HepG2 (cell line): Measurements from ENCODE around the gene DLG2. TPM values are rescaled to one million over a fixed set of nuclear protein-coding genes. Genes with fewer than 3 reads are reported as not detected.

Experiments used
- ATAC-seq: fragments of 200-7000 bp; cut with Tn5 transposase; 3 replicates; pipeline ENCODE4 v1.9.1; 2020; ENCODE audit warnings: mild to moderate bottlenecking, moderate library complexity
- BruUV-seq: library from RNA; stranded (reverse); fragments of 400-500 nt; replicated peaks from 2 replicates; lab custom pipeline; 2021; lab: Mats Ljungman, UMichigan
- CTCF ChIA-PET: fragments of 300-600 bp; formaldehyde crosslinking; extraction: SDS; loops from one replicate; lab custom pipeline; 2021; ENCODE audit warnings: low total read pairs, inconsistent platforms, low intra/inter-chr PET ratio; lab: Yijun Ruan, JAX
- POLR2A ChIA-PET: fragments of 350-600 bp; sonication (Branson Sonifier 250); formaldehyde crosslinking; loops from one replicate; lab custom pipeline; 2020; ENCODE audit warnings: antibody characterized with exemption, inconsistent platforms; lab: Yijun Ruan, JAX
- DNase-seq: peaks from one replicate; pipeline ENCODE4 v3.0.0-alpha.2; 2015; ENCODE audit warnings: low spot score
- FAIRE-seq: peaks from 3 replicates; lab custom pipeline; 2011; peaks lifted over from hg19 to GRCh38; lab: Jason Lieb, UNC
- H2AFZ ChIP-seq: one replicate; pipeline ENCODE4 v1.6.1; 2011; ENCODE audit warnings: low read length, inconsistent platforms
- H3K27ac ChIP-seq: fragments of 300-600 bp; 3 replicates; pipeline ENCODE4 v1.8.0; 2011; ENCODE audit warnings: mixed run types, mild to moderate bottlenecking, mixed read lengths, low read length, inconsistent platforms; ENCODE audit not compliant: insufficient read depth; ENCODE audit errors: extremely low read length
- H3K27me3 ChIP-seq, 2 experiments: fragments of 200-600 bp in 1 of 2; 2 replicates in 1 of 2; 3 replicates in 1 of 2; pipeline versions ENCODE4 v1.6.0 to v1.8.0; 2011; ENCODE audit warnings: low read length in 2 of 2, mild to moderate bottlenecking in 2 of 2, moderate library complexity in 2 of 2, inconsistent platforms in 1 of 2; ENCODE audit not compliant: insufficient read depth in 2 of 2, control insufficient read depth in 1 of 2
- H3K36me3 ChIP-seq, 2 experiments: fragments of 200-600 bp in 1 of 2; replicated peaks in 1 of 2; 2 replicates in 1 of 2; 3 replicates in 1 of 2; pipeline versions ENCODE4 v1.5.1 to v1.8.0; 2011; ENCODE audit warnings: low read length in 2 of 2, inconsistent platforms in 1 of 2; ENCODE audit not compliant: insufficient read depth in 2 of 2, control insufficient read depth in 1 of 2
- H3K4me1 ChIP-seq: 2 replicates; pipeline ENCODE4 v1.5.1; 2012; ENCODE audit warnings: low read length, inconsistent platforms; ENCODE audit not compliant: insufficient read depth
- H3K4me2 ChIP-seq: 2 replicates; pipeline ENCODE4 v1.6.0; 2011; ENCODE audit warnings: low read depth, low read length, inconsistent platforms
- H3K4me3 ChIP-seq, 3 experiments: fragments of 200-600 bp in 1 of 3; sonication (generic), shearing (Covaris generic) in 1 of 3; replicated peaks in 1 of 3; 2 replicates each; pipeline ENCODE4 v1.5.1; 2011 to 2016; ENCODE audit warnings: low read length in 3 of 3, inconsistent platforms in 2 of 3, low read depth in 2 of 3, mild to moderate bottlenecking in 2 of 3, control low read depth in 1 of 3, mixed read lengths in 1 of 3; ENCODE audit not compliant: insufficient read depth in 1 of 3
- H3K79me2 ChIP-seq: one replicate; pipeline ENCODE4 v1.6.1; 2011; ENCODE audit warnings: low read length, inconsistent platforms; ENCODE audit not compliant: insufficient read depth
- H3K9ac ChIP-seq: 2 replicates; pipeline ENCODE4 v1.6.0; 2011; ENCODE audit warnings: mild to moderate bottlenecking, low read depth, low read length, inconsistent platforms; ENCODE audit not compliant: insufficient read depth
- H3K9me3 ChIP-seq: 2 replicates; pipeline ENCODE4 v1.5.1; 2012; ENCODE audit warnings: mild to moderate bottlenecking, low read length
- H4K20me1 ChIP-seq: 2 replicates; pipeline ENCODE4 v1.6.0; 2011; ENCODE audit warnings: inconsistent platforms, mild to moderate bottlenecking, low read length, moderate library complexity; ENCODE audit not compliant: insufficient read depth
- ARID3A ChIP-seq: IDR thresholded peaks from 2 replicates; pipeline ENCODE4 v1.6.1; 2012; ENCODE audit warnings: low read depth, low read length, improper control_type of control experiment
- ARID5B ChIP-seq: IDR thresholded peaks from 2 replicates; pipeline ENCODE4 v1.4.0; 2020; ENCODE audit warnings: mild to moderate bottlenecking, missing genetic modification reagents
- DZIP1 ChIP-seq: sonication (generic); formaldehyde crosslinking; IDR thresholded peaks from 2 replicates; pipeline ENCODE4 v1.5.0; 2020; ENCODE audit warnings: mild to moderate bottlenecking, missing genetic modification reagents
- NFE2 ChIP-seq: sonication (generic); formaldehyde crosslinking; IDR thresholded peaks from 2 replicates; pipeline ENCODE4 v1.4.0; 2020; ENCODE audit warnings: missing genetic modification reagents
- NR2F1 ChIP-seq, 2 experiments: fragments of 450-650 bp in 1 of 2; formaldehyde crosslinking in 1 of 2; IDR thresholded peaks; 2 replicates each; pipeline versions ENCODE4 v1.5.0 to v1.6.1; 2016 to 2020; ENCODE audit warnings: mild to moderate bottlenecking in 1 of 2, missing compliant biosample characterization in 1 of 2, missing genetic modification reagents in 1 of 2, moderate library complexity in 1 of 2
- RFXANK ChIP-seq: IDR thresholded peaks from 2 replicates; pipeline ENCODE4 v1.6.1; 2016
- ZBTB39 ChIP-seq: sonication (generic); formaldehyde crosslinking; IDR thresholded peaks from 2 replicates; pipeline ENCODE4 v1.5.0; 2020; ENCODE audit warnings: missing genetic modification reagents
- ZKSCAN1 ChIP-seq: fragments of 150-350 bp; IDR thresholded peaks from 2 replicates; pipeline ENCODE4 v1.6.1; 2014; ENCODE audit warnings: low read length
- ZNF576 ChIP-seq: sonication (generic); formaldehyde crosslinking; IDR thresholded peaks from 2 replicates; pipeline ENCODE4 v1.4.0; 2020; ENCODE audit warnings: mild to moderate bottlenecking, missing genetic modification reagents
- WGBS: methylation state at CpG from one replicate; pipeline ENCODE4 v1.1.6; 2017; ENCODE audit warnings: low lambda C conversion rate; 5-methylcytosine and 5-hydroxymethylcytosine counted together
- in situ Hi-C: cut with HindIII; loops from 2 replicates; pipeline ENCODE4 v1.10.0; 2017; ENCODE audit warnings: low pct_unique_long_range_greater_than_20kb; ENCODE audit not compliant: extremely low pct_ligation_motif_present
- intact Hi-C: fragments of 100-400 bp; cut with micrococcal nuclease; formaldehyde crosslinking; loops from one replicate; pipeline ENCODE4 v1.10.0; 2022; ENCODE audit not compliant: unreplicated experiment
- polyA plus RNA-seq, 8 experiments: library from polyadenylated mRNA; depleted of rRNA in 3 of 8; stranded (reverse) in 7 of 8; unstranded in 1 of 8; fragments of >200 nt; fragmentation: Illumina TruSeq in 4 of 8; extraction: Trizol in 4 of 8; gene quantifications; 2 replicates each; pipeline versions ENCODE4 v1.2.1 to v1.2.3, GENCODE V29; 2011 to 2016; ENCODE audit warnings: low read depth in 4 of 8, missing spikeins in 1 of 8, mixed read lengths in 1 of 8; ENCODE audit not compliant: insufficient read depth in 1 of 8
- total RNA-seq, 5 experiments: library from RNA; depleted of rRNA; stranded (reverse); fragments of >200 nt; fragmentation: Illumina TruSeq; extraction: Trizol; gene quantifications; 2 replicates each; pipeline ENCODE4 v1.2.3, GENCODE V29; 2016; ENCODE audit warnings: low read depth in 1 of 5

Gene DLG2
- total and polyA plus RNA-seq, 2 of the 13 experiments (the other 11 are each of a cell fraction or from before 2014, with no cell fraction given) = 0.46 to 1.0 TPM

- TF ChIP-seq DZIP1 (CRISPR knock-in tag) = no peak
- no peak for TF ChIP-seq ZNF576 (CRISPR knock-in tag)
- TF ChIP-seq, all 625 proteins: peak for 0
These were observed 1779.6 kb downstream of the DLG2 start (continued) for GRCh38 chr11:83847467-83848034.

GRCh38 chr11:83845797-83846196 lies 1781.3 kb downstream of the DLG2 start:
- no peaks in the 10 kb centered on the region for H3K79me2 ChIP-seq
- no peaks in the 10 kb centered on the region for H3K36me3 ChIP-seq
- TF ChIP-seq ZBTB39 (CRISPR knock-in tag) = peak; percentile 84; the same call in 1 of the 2 replicates
- TF ChIP-seq ARID5B (CRISPR knock-in tag) = 0 out of 2 replicates have a peak, but pooled peaks have one; percentile 23
- TF ChIP-seq NFE2 (CRISPR knock-in tag) = no peak
- TF ChIP-seq ZKSCAN1 = no peak
- peak; percentile 71 for TF ChIP-seq ARID3A
- TF ChIP-seq NR2F1 (CRISPR knock-in tag; IDR thresholded peaks at IDR 0.05) = no peak
- no peak for TF ChIP-seq RFXANK (CRISPR knock-in tag)
- TF ChIP-seq, all 625 proteins: peak for 3
- FAIRE-seq = no peak
- Histone ChIP-seq H3K9me3 (no peaks in the 10 kb centered on the region), H3K27me3 (no peaks in the 10 kb centered on the region), H3K4me2 (peak overlapping the region; percentile 25; the same call in 1 of the 2 replicates), H3K27ac (no peak overlapping the region), H2AFZ (no peak overlapping the region), H3K9ac (no peak overlapping the region), H3K4me3 (no peak overlapping the region), H4K20me1 (no peaks in the 10 kb centered on the region), H3K4me1 (peaks cover 32% of the 10 kb centered on the region)
- peak; percentile 38 for DNase-seq
- 64% methylated on average over 1 of the region's 1 CpG for WGBS
- CTCF ChIA-PET = no interaction called here
- BruUV-seq = no TSS peak
- in situ Hi-C loops = loop anchor here (25.0 kb wide), 1 partner anchor 692 kb away; no protein-coding TSS in a partner anchor
- peak; percentile 62 for ATAC-seq
- intact Hi-C loops = no loop called here
- POLR2A ChIA-PET = no interaction called here
